H54 (cell line): ENCODE data around the gene GRID1.

ENCODE experiments used
- DNase-seq: peaks from one replicate; pipeline ENCODE4 v3.0.0; 2011; ENCODE audit warnings: low spot score, mixed read lengths; ENCODE audit not compliant: insufficient read length
- FAIRE-seq: peaks from 3 replicates; lab custom pipeline; 2011; peaks lifted over from hg19 to GRCh38; lab: Jason Lieb, UNC
- POLR2A ChIP-seq: IDR thresholded peaks from 2 replicates; pipeline ENCODE4 v1.6.1; 2011; ENCODE audit warnings: low read depth, mild to moderate bottlenecking, low read length

The GRID1 gene

GRCh38 chr10:85607043-85607695, 759.4 kb downstream of the GRID1 start:
- no peak for DNase-seq
- no peak for TF ChIP-seq POLR2A
- FAIRE-seq: no peak

GRCh38 chr10:85606401-85606800, 760.2 kb downstream of the GRID1 start:
- FAIRE-seq (no peak), DNase-seq (no peak)
- no peak for TF ChIP-seq POLR2A

- no peak for TF ChIP-seq POLR2A
- DNase-seq: no peak
- no peak for FAIRE-seq
These were observed 761.7 kb downstream of the GRID1 start for GRCh38 chr10:85604884-85605283.

- DNase-seq (no peak), FAIRE-seq (no peak)
- no peak for TF ChIP-seq POLR2A
These were observed 762.4 kb downstream of the GRID1 start for GRCh38 chr10:85604136-85604725.

- FAIRE-seq: no peak
- TF ChIP-seq POLR2A: no peak
- DNase-seq: no peak
These were observed 763.2 kb downstream of the GRID1 start for GRCh38 chr10:85603151-85603940.

GRCh38 chr10:85602713-85603112, 763.9 kb downstream of the GRID1 start:
- no peak for DNase-seq
- no peak for TF ChIP-seq POLR2A
- FAIRE-seq: no peak

- TF ChIP-seq POLR2A: no peak
- DNase-seq (no peak), FAIRE-seq (no peak)
These were observed 764.3 kb downstream of the GRID1 start for GRCh38 chr10:85602306-85602705.

- TF ChIP-seq POLR2A: no peak
- DNase-seq (no peak), FAIRE-seq (no peak)
These were observed 765.1 kb downstream of the GRID1 start for GRCh38 chr10:85601526-85601925.

- FAIRE-seq (no peak), DNase-seq (no peak)
- TF ChIP-seq POLR2A: no peak
These were observed 765.9 kb downstream of the GRID1 start for GRCh38 chr10:85600744-85601081.

GRCh38 chr10:85600026-85600743, 766.4 kb downstream of the GRID1 start:
- FAIRE-seq (no peak), DNase-seq (no peak)
- no peak for TF ChIP-seq POLR2A

GRCh38 chr10:85599081-85599480, 767.5 kb downstream of the GRID1 start:
- no peak for DNase-seq
- no peak for TF ChIP-seq POLR2A
- no peak for FAIRE-seq

- TF ChIP-seq POLR2A: no peak
- DNase-seq: no peak
- FAIRE-seq: no peak
These were observed 767.9 kb downstream of the GRID1 start for GRCh38 chr10:85598646-85599045.

GRCh38 chr10:85597006-85597405, 769.6 kb downstream of the GRID1 start:
- TF ChIP-seq POLR2A: no peak
- FAIRE-seq: no peak
- DNase-seq: no peak

- no peak for FAIRE-seq
- TF ChIP-seq POLR2A: no peak
- DNase-seq: no peak
These were observed 770.2 kb downstream of the GRID1 start for GRCh38 chr10:85596389-85596788.

- FAIRE-seq (peak; percentile 58), DNase-seq (no peak)
- no peak for TF ChIP-seq POLR2A
These were observed 772.4 kb downstream of the GRID1 start for GRCh38 chr10:85594239-85594638.
